Endothelial cell of umbilical vein (primary cell): ENCODE measurements around the gene NRGN. TPM values are rescaled to one million over a fixed set of nuclear protein-coding genes. Genes with fewer than 3 reads are reported as not detected.

Experiments used
- BruUV-seq: library from RNA; stranded (reverse); fragments of 400-500 nt; replicated peaks from 2 replicates; lab custom pipeline; 2021; lab: Mats Ljungman, UMichigan
- CTCF ChIA-PET: fragments of 300-600, 350-600 bp; sonication (Branson Sonifier 250); formaldehyde crosslinking; loops from one replicate; lab custom pipeline; 2021; ENCODE audit warnings: antibody characterized with exemption, inconsistent platforms; lab: Charles Lee
- POLR2A ChIA-PET: fragments of 300-600, 350-600 bp; sonication (Branson Sonifier 250); formaldehyde crosslinking; loops from one replicate; lab custom pipeline; 2021; ENCODE audit warnings: antibody characterized with exemption, inconsistent platforms; lab: Charles Lee
- DNase-seq: peaks from one replicate; pipeline ENCODE4 v3.0.0-alpha.2; 2011; ENCODE audit warnings: low read depth, low spot score
- FAIRE-seq: peaks from 2 replicates; lab custom pipeline; 2011; peaks lifted over from hg19 to GRCh38; lab: Jason Lieb, UNC
- H2AFZ ChIP-seq: 2 replicates; pipeline ENCODE4 v1.6.0; 2012; ENCODE audit warnings: low read depth, low read length, control low read depth, inconsistent platforms
- H3K27ac ChIP-seq: 2 replicates; pipeline ENCODE4 v1.5.1; 2011; ENCODE audit warnings: low read depth, mild to moderate bottlenecking, control low read depth, low read length, moderate library complexity; ENCODE audit not compliant: insufficient read depth
- H3K27me3 ChIP-seq, 2 experiments: 2 replicates each; pipeline versions ENCODE4 v1.6.0 to v1.6.1; 2011; ENCODE audit warnings: low read length in 2 of 2, mixed read lengths in 1 of 2; ENCODE audit not compliant: control insufficient read depth in 2 of 2, insufficient read depth in 2 of 2
- H3K36me3 ChIP-seq, 2 experiments: 2 replicates in 1 of 2; 3 replicates in 1 of 2; pipeline ENCODE4 v1.5.1; 2011; ENCODE audit warnings: low read length in 2 of 2, mild to moderate bottlenecking in 1 of 2, moderate library complexity in 1 of 2; ENCODE audit not compliant: control insufficient read depth in 2 of 2, insufficient read depth in 2 of 2; ENCODE audit errors: extremely low read depth in 1 of 2
- H3K4me1 ChIP-seq: 3 replicates; pipeline ENCODE4 v1.5.1; 2011; ENCODE audit warnings: mild to moderate bottlenecking, low read length; ENCODE audit not compliant: control insufficient read depth, insufficient read depth; ENCODE audit errors: extremely low read depth
- H3K4me2 ChIP-seq: 2 replicates; pipeline ENCODE4 v1.6.1; 2011; ENCODE audit warnings: low read length, control low read depth, mixed read lengths; ENCODE audit not compliant: insufficient read depth
- H3K4me3 ChIP-seq, 3 experiments: fragments of 200-600 bp in 1 of 3; sonication (generic), shearing (Covaris generic) in 1 of 3; replicated peaks in 1 of 3; 2 replicates each; pipeline ENCODE4 v1.5.1; 2011 to 2016; ENCODE audit warnings: control low read depth in 3 of 3, low read length in 3 of 3, mild to moderate bottlenecking in 2 of 3, inconsistent platforms in 1 of 3, low read depth in 1 of 3, moderate library complexity in 1 of 3; ENCODE audit not compliant: insufficient read depth in 1 of 3
- H3K79me2 ChIP-seq: 2 replicates; pipeline ENCODE4 v1.6.0; 2012; ENCODE audit warnings: low read length, inconsistent platforms; ENCODE audit not compliant: control insufficient read depth, insufficient read depth
- H3K9ac ChIP-seq: replicated peaks from 2 replicates; pipeline ENCODE3; 2011; ENCODE audit warnings: low read length, control low read depth; ENCODE audit not compliant: insufficient read depth; ENCODE audit errors: extremely low read depth
- H3K9me1 ChIP-seq: replicated peaks from 3 replicates; pipeline ENCODE4 v1.6.0; 2011; ENCODE audit warnings: mild to moderate bottlenecking, low read length; ENCODE audit not compliant: control insufficient read depth, insufficient read depth; ENCODE audit errors: extremely low read depth
- H3K9me3 ChIP-seq: replicated peaks from 2 replicates; pipeline ENCODE4 v1.5.1; 2012; ENCODE audit warnings: low read length, inconsistent platforms; ENCODE audit not compliant: control insufficient read depth, insufficient read depth
- H4K20me1 ChIP-seq: replicated peaks from 2 replicates; pipeline ENCODE3; 2011; ENCODE audit warnings: mild to moderate bottlenecking, low read length; ENCODE audit not compliant: control insufficient read depth, insufficient read depth; ENCODE audit errors: extremely low read depth
- FOS ChIP-seq: IDR thresholded peaks from 2 replicates; pipeline ENCODE4 v1.6.1; 2011; ENCODE audit warnings: mild to moderate bottlenecking, low read length, moderate library complexity, borderline replicate concordance; ENCODE audit not compliant: insufficient read depth
- GATA2 ChIP-seq: IDR thresholded peaks from 2 replicates; pipeline ENCODE4 v1.7.0; 2011; ENCODE audit warnings: low read depth, mild to moderate bottlenecking, moderate library complexity, mixed read lengths, low read length; ENCODE audit not compliant: insufficient read length, insufficient read depth
- MYC ChIP-seq: IDR thresholded peaks from one replicate; pipeline ENCODE4 v1.6.1; 2011; ENCODE audit warnings: mild to moderate bottlenecking, low read depth, low read length
- POLR2AphosphoS5 ChIP-seq: IDR thresholded peaks from 2 replicates; pipeline ENCODE4 v1.6.1; 2012; ENCODE audit warnings: low read depth, mild to moderate bottlenecking, control low read depth, low read length, moderate library complexity; ENCODE audit not compliant: insufficient read depth
- dilution Hi-C: fragments of 300-500 bp; cut with MboI; formaldehyde crosslinking; loops from one replicate; pipeline ENCODE4 v1.15.0; 2019; ENCODE audit warnings: low sequenced_read_pairs; ENCODE audit not compliant: extremely low pct_ligation_motif_present
- intact Hi-C: fragments of 100-400 bp; cut with micrococcal nuclease; formaldehyde crosslinking; loops from one replicate; pipeline ENCODE4 v1.10.0; 2022
- polyA plus RNA-seq, 4 experiments: library from polyadenylated mRNA; depleted of rRNA in 3 of 4; stranded (reverse) in 3 of 4; unstranded in 1 of 4; fragments of >200 nt; gene quantifications; 2 replicates each; pipeline versions ENCODE4 v1.2.1 to v1.2.3, GENCODE V29; 2011 to 2012; ENCODE audit warnings: missing spikeins in 1 of 4
- total RNA-seq: library from RNA; stranded (reverse); gene quantifications from 2 replicates; pipeline ENCODE4 v1.2.3, GENCODE V29; 2021
- TF ChIP-seq, protein P1 (sequence below): IDR thresholded peaks from 2 replicates; pipeline ENCODE4 v1.6.1; 2011; ENCODE audit not compliant: insufficient read depth, insufficient read length

Gene NRGN
- total and polyA plus RNA-seq, 2 donors (not counting 3 experiments of a cell fraction or from before 2014, with no cell fraction given) = 29.1 to 33.5 TPM

DNA sequence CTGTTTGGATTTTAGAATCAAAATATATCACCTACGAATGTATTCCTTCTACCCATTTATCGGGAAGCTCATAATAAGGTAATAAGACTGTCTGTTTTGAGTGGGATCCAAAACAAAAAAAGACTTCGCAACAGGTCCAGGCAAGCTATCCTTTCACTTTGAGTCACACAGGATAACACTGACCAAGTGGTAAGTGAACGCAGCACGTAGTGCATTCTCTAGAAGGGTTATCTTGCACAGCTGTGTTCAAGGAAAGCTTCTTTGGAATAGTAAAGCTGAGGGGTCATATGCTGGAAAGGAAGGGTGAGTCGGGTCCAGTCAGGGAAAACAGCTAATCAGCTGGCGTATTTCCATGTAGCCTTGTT is 22.3 kb upstream of the NRGN start:
- Histone ChIP-seq H3K4me2 (peak overlapping the region; percentile 85), H3K36me3 (no peaks in the 10 kb centered on the region), H3K4me3 (peak overlapping the region; percentile 11 to 61 (median 16)), H3K27ac (peak overlapping the region; percentile 62), H3K27me3 (no peaks in the 10 kb centered on the region), H2AFZ (peak overlapping the region; percentile 95), H3K4me1 (peaks cover 24% of the 10 kb centered on the region), H3K9me3 (no peaks in the 10 kb centered on the region), H3K9me1 (no peaks in the 10 kb centered on the region), H3K9ac (peak overlapping the region; percentile 44), H4K20me1 (no peaks in the 10 kb centered on the region), H3K79me2 (no peaks in the 10 kb centered on the region)
- intact Hi-C loops = no loop called here
- dilution Hi-C loops = no loop called here
- CTCF ChIA-PET = interaction anchor here (0.7 to 2.5 kb wide), 14 partner anchors 8 to 309 kb away, joined by 3 to 24 read pairs (median 6); partner anchors contain the start of genes NRGN, SIAE and SPA17
- POLR2A ChIA-PET = interaction anchor here (1.3 kb wide), 1 partner anchor 29 kb away, joined by 9 read pairs; no protein-coding TSS in a partner anchor
- FAIRE-seq = peak; percentile 89
- BruUV-seq = no TSS peak
- TF ChIP-seq POLR2AphosphoS5 (no peak), FOS (peak; percentile 53), GATA2 (peak; percentile 67), MYC (no peak)
- TF ChIP-seq, protein P1, sequence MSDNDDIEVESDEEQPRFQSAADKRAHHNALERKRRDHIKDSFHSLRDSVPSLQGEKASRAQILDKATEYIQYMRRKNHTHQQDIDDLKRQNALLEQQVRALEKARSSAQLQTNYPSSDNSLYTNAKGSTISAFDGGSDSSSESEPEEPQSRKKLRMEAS = no peak
- no peak for DNase-seq
